Endothelial cell of umbilical vein (primary cell): ENCODE measurements around the gene GRIA3. TPM values are rescaled to one million over a fixed set of nuclear protein-coding genes. Genes with fewer than 3 reads are reported as not detected.

ENCODE experiments used
- BruUV-seq: library from RNA; stranded (reverse); fragments of 400-500 nt; replicated peaks from 2 replicates; lab custom pipeline; 2021; lab: Mats Ljungman, UMichigan
- CTCF ChIA-PET: fragments of 300-600, 350-600 bp; sonication (Branson Sonifier 250); formaldehyde crosslinking; loops from one replicate; lab custom pipeline; 2021; ENCODE audit warnings: antibody characterized with exemption, inconsistent platforms; lab: Charles Lee
- POLR2A ChIA-PET: fragments of 300-600, 350-600 bp; sonication (Branson Sonifier 250); formaldehyde crosslinking; loops from one replicate; lab custom pipeline; 2021; ENCODE audit warnings: antibody characterized with exemption, inconsistent platforms; lab: Charles Lee
- DNase-seq: peaks from one replicate; pipeline ENCODE4 v3.0.0-alpha.2; 2011; ENCODE audit warnings: low read depth, low spot score
- FAIRE-seq: peaks from 2 replicates; lab custom pipeline; 2011; peaks lifted over from hg19 to GRCh38; lab: Jason Lieb, UNC
- H2AFZ ChIP-seq: 2 replicates; pipeline ENCODE4 v1.6.0; 2012; ENCODE audit warnings: low read depth, low read length, control low read depth, inconsistent platforms
- H3K27ac ChIP-seq: 2 replicates; pipeline ENCODE4 v1.5.1; 2011; ENCODE audit warnings: low read depth, mild to moderate bottlenecking, control low read depth, low read length, moderate library complexity; ENCODE audit not compliant: insufficient read depth
- H3K27me3 ChIP-seq, 2 experiments: 2 replicates each; pipeline versions ENCODE4 v1.6.0 to v1.6.1; 2011; ENCODE audit warnings: low read length in 2 of 2, mixed read lengths in 1 of 2; ENCODE audit not compliant: control insufficient read depth in 2 of 2, insufficient read depth in 2 of 2
- H3K36me3 ChIP-seq, 2 experiments: 2 replicates in 1 of 2; 3 replicates in 1 of 2; pipeline ENCODE4 v1.5.1; 2011; ENCODE audit warnings: low read length in 2 of 2, mild to moderate bottlenecking in 1 of 2, moderate library complexity in 1 of 2; ENCODE audit not compliant: control insufficient read depth in 2 of 2, insufficient read depth in 2 of 2; ENCODE audit errors: extremely low read depth in 1 of 2
- H3K4me1 ChIP-seq: 3 replicates; pipeline ENCODE4 v1.5.1; 2011; ENCODE audit warnings: mild to moderate bottlenecking, low read length; ENCODE audit not compliant: control insufficient read depth, insufficient read depth; ENCODE audit errors: extremely low read depth
- H3K4me2 ChIP-seq: 2 replicates; pipeline ENCODE4 v1.6.1; 2011; ENCODE audit warnings: low read length, control low read depth, mixed read lengths; ENCODE audit not compliant: insufficient read depth
- H3K4me3 ChIP-seq, 3 experiments: fragments of 200-600 bp in 1 of 3; sonication (generic), shearing (Covaris generic) in 1 of 3; replicated peaks in 1 of 3; 2 replicates each; pipeline ENCODE4 v1.5.1; 2011 to 2016; ENCODE audit warnings: control low read depth in 3 of 3, low read length in 3 of 3, mild to moderate bottlenecking in 2 of 3, inconsistent platforms in 1 of 3, low read depth in 1 of 3, moderate library complexity in 1 of 3; ENCODE audit not compliant: insufficient read depth in 1 of 3
- H3K79me2 ChIP-seq: 2 replicates; pipeline ENCODE4 v1.6.0; 2012; ENCODE audit warnings: low read length, inconsistent platforms; ENCODE audit not compliant: control insufficient read depth, insufficient read depth
- H3K9ac ChIP-seq: replicated peaks from 2 replicates; pipeline ENCODE3; 2011; ENCODE audit warnings: low read length, control low read depth; ENCODE audit not compliant: insufficient read depth; ENCODE audit errors: extremely low read depth
- H3K9me1 ChIP-seq: replicated peaks from 3 replicates; pipeline ENCODE4 v1.6.0; 2011; ENCODE audit warnings: mild to moderate bottlenecking, low read length; ENCODE audit not compliant: control insufficient read depth, insufficient read depth; ENCODE audit errors: extremely low read depth
- H3K9me3 ChIP-seq: replicated peaks from 2 replicates; pipeline ENCODE4 v1.5.1; 2012; ENCODE audit warnings: low read length, inconsistent platforms; ENCODE audit not compliant: control insufficient read depth, insufficient read depth
- H4K20me1 ChIP-seq: replicated peaks from 2 replicates; pipeline ENCODE3; 2011; ENCODE audit warnings: mild to moderate bottlenecking, low read length; ENCODE audit not compliant: control insufficient read depth, insufficient read depth; ENCODE audit errors: extremely low read depth
- CTCF ChIP-seq, 2 donors: IDR thresholded peaks; 1 replicate in 1 of 2; 2 replicates in 1 of 2; pipeline ENCODE4 v1.5.1; 2011; ENCODE audit warnings: low read length in 2 of 2, mild to moderate bottlenecking in 2 of 2, moderate library complexity in 2 of 2, control low read depth in 1 of 2, inconsistent platforms in 1 of 2, low read depth in 1 of 2; ENCODE audit not compliant: insufficient read depth in 1 of 2; ENCODE audit errors: extremely low read depth in 1 of 2
- EZH2 ChIP-seq: IDR thresholded peaks from 2 replicates; pipeline ENCODE4 v1.6.1; 2012; ENCODE audit warnings: borderline replicate concordance, low read depth, mild to moderate bottlenecking, moderate library complexity, low read length, inconsistent platforms; ENCODE audit not compliant: severe bottlenecking
- FOS ChIP-seq: IDR thresholded peaks from 2 replicates; pipeline ENCODE4 v1.6.1; 2011; ENCODE audit warnings: mild to moderate bottlenecking, low read length, moderate library complexity, borderline replicate concordance; ENCODE audit not compliant: insufficient read depth
- GATA2 ChIP-seq: IDR thresholded peaks from 2 replicates; pipeline ENCODE4 v1.7.0; 2011; ENCODE audit warnings: low read depth, mild to moderate bottlenecking, moderate library complexity, mixed read lengths, low read length; ENCODE audit not compliant: insufficient read length, insufficient read depth
- JUN ChIP-seq: IDR thresholded peaks from 2 replicates; pipeline ENCODE4 v1.6.1; 2011; ENCODE audit warnings: borderline replicate concordance, low read depth; ENCODE audit not compliant: insufficient read length, insufficient read depth
- MAX ChIP-seq: IDR thresholded peaks from 2 replicates; pipeline ENCODE4 v1.6.1; 2011; ENCODE audit not compliant: insufficient read depth, insufficient read length
- MYC ChIP-seq: IDR thresholded peaks from one replicate; pipeline ENCODE4 v1.6.1; 2011; ENCODE audit warnings: mild to moderate bottlenecking, low read depth, low read length
- POLR2A ChIP-seq: IDR thresholded peaks from 2 replicates; pipeline ENCODE4 v1.6.1; 2012; ENCODE audit warnings: low read depth, mild to moderate bottlenecking, control low read depth, low read length
- POLR2AphosphoS5 ChIP-seq: IDR thresholded peaks from 2 replicates; pipeline ENCODE4 v1.6.1; 2012; ENCODE audit warnings: low read depth, mild to moderate bottlenecking, control low read depth, low read length, moderate library complexity; ENCODE audit not compliant: insufficient read depth
- dilution Hi-C: fragments of 300-500 bp; cut with MboI; formaldehyde crosslinking; loops from one replicate; pipeline ENCODE4 v1.15.0; 2019; ENCODE audit warnings: low sequenced_read_pairs; ENCODE audit not compliant: extremely low pct_ligation_motif_present
- intact Hi-C: fragments of 100-400 bp; cut with micrococcal nuclease; formaldehyde crosslinking; loops from one replicate; pipeline ENCODE4 v1.10.0; 2022
- polyA plus RNA-seq, 4 experiments: library from polyadenylated mRNA; depleted of rRNA in 3 of 4; stranded (reverse) in 3 of 4; unstranded in 1 of 4; fragments of >200 nt; gene quantifications; 2 replicates each; pipeline versions ENCODE4 v1.2.1 to v1.2.3, GENCODE V29; 2011 to 2012; ENCODE audit warnings: missing spikeins in 1 of 4
- total RNA-seq: library from RNA; stranded (reverse); gene quantifications from 2 replicates; pipeline ENCODE4 v1.2.3, GENCODE V29; 2021

The GRIA3 gene
- total and polyA plus RNA-seq, 2 donors (not counting 3 experiments of a cell fraction or from before 2014, with no cell fraction given) = not detected

GRCh38 chrX:123217077-123217476 lies 33.0 kb downstream of the GRIA3 start:
- dilution Hi-C loops (no loop called here), intact Hi-C loops (no loop called here)
- Histone ChIP-seq H3K4me3 (no peak overlapping the region), H4K20me1 (no peaks in the 10 kb centered on the region), H3K9me3 (no peaks in the 10 kb centered on the region), H3K27me3 (no peaks in the 10 kb centered on the region), H3K36me3 (no peaks in the 10 kb centered on the region), H3K9ac (no peak overlapping the region), H3K4me1 (no peaks in the 10 kb centered on the region), H3K9me1 (no peaks in the 10 kb centered on the region), H2AFZ (no peak overlapping the region), H3K4me2 (no peak overlapping the region), H3K79me2 (no peaks in the 10 kb centered on the region), H3K27ac (no peak overlapping the region)
- ChIA-PET POLR2A (no interaction called here), CTCF (no interaction called here)
- no peak for FAIRE-seq
- BruUV-seq = no TSS peak
- no peak for DNase-seq
- TF ChIP-seq MYC (no peak), MAX (no peak), POLR2A (no peak), CTCF (IDR thresholded peaks at IDR 0.05; ENCODE audit: extremely low read depth in 1 of 2, insufficient read depth in 1 of 2, low read depth in 1 of 2, low read length in 2 of 2) (no peak), FOS (no peak), GATA2 (no peak), JUN (no peak), EZH2 (no peak), POLR2AphosphoS5 (no peak)
